ENCODE results near the gene GANC. TPM values are rescaled to one million over a fixed set of nuclear protein-coding genes. Genes with fewer than 3 reads are reported as not detected.

GANC gene
- total RNA-seq, 1 experiment from 2014 or later, result 15.8 TPM

DNA sequence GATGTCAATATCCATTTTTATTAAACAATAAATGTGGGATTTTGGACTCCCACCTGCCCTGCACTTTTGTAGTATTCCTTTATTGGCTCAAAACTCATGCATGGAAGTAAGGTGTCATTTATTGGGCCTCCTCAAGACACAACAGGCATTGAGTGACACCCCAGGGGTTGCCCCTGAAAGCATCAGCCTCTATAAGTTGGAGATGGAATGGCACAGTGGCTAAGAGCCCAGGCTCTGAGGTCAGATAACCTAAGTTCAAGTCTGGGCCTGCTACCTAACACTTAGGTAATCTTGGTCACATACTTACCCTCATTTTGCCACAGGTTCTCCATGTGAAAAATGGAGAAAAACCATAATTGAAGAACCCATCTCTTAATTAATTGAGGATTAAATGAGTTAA lies 90.9 kb downstream of the GANC start:
- no peak overlapping the region for H3K18ac ChIP-seq (ENCODE audit: insufficient read length, low read depth, low read length)
- H3K9me3 Mint-ChIP-seq, result peaks cover 4 to 5% of the 10 kb centered on the region in 2 experiments
- H2AFZ ChIP-seq (ENCODE audit: low read length), result no peak overlapping the region
- no peaks in the 10 kb centered on the region; the same call in 1 of the 2 replicates for H3K27me3 ChIP-seq (ENCODE audit: insufficient read depth, low read length)
- H2BK5ac ChIP-seq (ENCODE audit: insufficient read length, low read length), result no peak overlapping the region
- H2BK120ac ChIP-seq (ENCODE audit: low read depth, low read length, poor library complexity, severe bottlenecking), result no peak overlapping the region
- H2BK15ac ChIP-seq (ENCODE audit: low read depth, low read length), result no peak overlapping the region
- no peaks in the 10 kb centered on the region for H3K79me2 ChIP-seq (ENCODE audit: insufficient read depth, low read length)
- H3K23ac ChIP-seq (ENCODE audit: insufficient read length, low read depth, low read length), result no peak overlapping the region
- H4K8ac ChIP-seq (replicated peaks; ENCODE audit: insufficient read length, low read depth, low read length), result no peak overlapping the region
- no peak overlapping the region for H3K4me2 ChIP-seq (ENCODE audit: insufficient read depth, insufficient read length, low read length)
- no peaks in the 10 kb centered on the region for H3K9me3 ChIP-seq (ENCODE audit: control insufficient read depth, low read depth, low read length)
- H4K91ac ChIP-seq (ENCODE audit: insufficient read length, low read depth, low read length), result no peak overlapping the region
- no peak overlapping the region for H3K9ac ChIP-seq (ENCODE audit: extremely low read depth, insufficient read length, low read length)
- no peak overlapping the region for H3K14ac ChIP-seq (ENCODE audit: insufficient read depth, low read length)
- peaks cover 14% of the 10 kb centered on the region; the same call in 1 of the 2 replicates for H3K4me1 ChIP-seq (ENCODE audit: insufficient read depth, low read length)
- no peak for DNase-seq
- H3T11ph ChIP-seq (ENCODE audit: low read length), result no peak overlapping the region
- H2AK5ac ChIP-seq (ENCODE audit: insufficient read length, low read length), result no peak overlapping the region
- H3K4me1 Mint-ChIP-seq, result peaks cover 16 to 30% of the 10 kb centered on the region in 2 experiments
- H3K36me3 Mint-ChIP-seq (ENCODE audit: insufficient read depth in 1 of 3, low read depth in 3 of 3), result peaks cover 3 to 5% (median 4%) of the 10 kb centered on the region in 3 experiments; a peak in 6 of 7 replicates
- TF ChIP-seq, protein P1, sequence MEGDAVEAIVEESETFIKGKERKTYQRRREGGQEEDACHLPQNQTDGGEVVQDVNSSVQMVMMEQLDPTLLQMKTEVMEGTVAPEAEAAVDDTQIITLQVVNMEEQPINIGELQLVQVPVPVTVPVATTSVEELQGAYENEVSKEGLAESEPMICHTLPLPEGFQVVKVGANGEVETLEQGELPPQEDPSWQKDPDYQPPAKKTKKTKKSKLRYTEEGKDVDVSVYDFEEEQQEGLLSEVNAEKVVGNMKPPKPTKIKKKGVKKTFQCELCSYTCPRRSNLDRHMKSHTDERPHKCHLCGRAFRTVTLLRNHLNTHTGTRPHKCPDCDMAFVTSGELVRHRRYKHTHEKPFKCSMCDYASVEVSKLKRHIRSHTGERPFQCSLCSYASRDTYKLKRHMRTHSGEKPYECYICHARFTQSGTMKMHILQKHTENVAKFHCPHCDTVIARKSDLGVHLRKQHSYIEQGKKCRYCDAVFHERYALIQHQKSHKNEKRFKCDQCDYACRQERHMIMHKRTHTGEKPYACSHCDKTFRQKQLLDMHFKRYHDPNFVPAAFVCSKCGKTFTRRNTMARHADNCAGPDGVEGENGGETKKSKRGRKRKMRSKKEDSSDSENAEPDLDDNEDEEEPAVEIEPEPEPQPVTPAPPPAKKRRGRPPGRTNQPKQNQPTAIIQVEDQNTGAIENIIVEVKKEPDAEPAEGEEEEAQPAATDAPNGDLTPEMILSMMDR (conservative IDR thresholded peaks at IDR 0.05), result no peak
- no peak overlapping the region for H3K27ac ChIP-seq (ENCODE audit: insufficient read length, low read depth, low read length)
- peaks cover 18% of the 10 kb centered on the region for H3K27me3 Mint-ChIP-seq (ENCODE audit: low read depth)
- no peaks in the 10 kb centered on the region for H3K23me2 ChIP-seq (ENCODE audit: insufficient read length, low read depth, low read length, poor library complexity, severe bottlenecking)
- H4K20me1 ChIP-seq (ENCODE audit: control insufficient read depth, insufficient read depth, insufficient read length), result no peaks in the 10 kb centered on the region
- H3K56ac ChIP-seq (ENCODE audit: insufficient read length, low read depth, low read length), result no peak overlapping the region
- no peak overlapping the region for H3K27ac Mint-ChIP-seq
- no peak overlapping the region for H2BK20ac ChIP-seq (ENCODE audit: low read depth, low read length, poor library complexity, severe bottlenecking)
- no peak overlapping the region for H2BK12ac ChIP-seq (ENCODE audit: insufficient read length, low read depth, low read length)
- no peak overlapping the region for H3K4ac ChIP-seq (ENCODE audit: low read depth, low read length)
- no peaks in the 10 kb centered on the region for H3K79me1 ChIP-seq (ENCODE audit: insufficient read depth, low read depth, low read length, poor library complexity, severe bottlenecking)
- no peak overlapping the region; a peak in 1 of 5 replicates for H3K4me3 Mint-ChIP-seq
- H4K5ac ChIP-seq (ENCODE audit: insufficient read length, low read depth, low read length), result no peak overlapping the region
